Metanephros (tissue), 1 donor: Measurements from ENCODE around the gene LIMD2. TPM values are rescaled to one million over a fixed set of nuclear protein-coding genes. Genes with fewer than 3 reads are reported as not detected.

Experiments
- total RNA-seq: library from RNA; depleted of rRNA; stranded (reverse); fragments of >200 nt; gene quantifications from one replicate; pipeline ENCODE4 v1.2.3, GENCODE V29; 2014

The LIMD2 gene
- total RNA-seq, result 28.1 TPM

DNA sequence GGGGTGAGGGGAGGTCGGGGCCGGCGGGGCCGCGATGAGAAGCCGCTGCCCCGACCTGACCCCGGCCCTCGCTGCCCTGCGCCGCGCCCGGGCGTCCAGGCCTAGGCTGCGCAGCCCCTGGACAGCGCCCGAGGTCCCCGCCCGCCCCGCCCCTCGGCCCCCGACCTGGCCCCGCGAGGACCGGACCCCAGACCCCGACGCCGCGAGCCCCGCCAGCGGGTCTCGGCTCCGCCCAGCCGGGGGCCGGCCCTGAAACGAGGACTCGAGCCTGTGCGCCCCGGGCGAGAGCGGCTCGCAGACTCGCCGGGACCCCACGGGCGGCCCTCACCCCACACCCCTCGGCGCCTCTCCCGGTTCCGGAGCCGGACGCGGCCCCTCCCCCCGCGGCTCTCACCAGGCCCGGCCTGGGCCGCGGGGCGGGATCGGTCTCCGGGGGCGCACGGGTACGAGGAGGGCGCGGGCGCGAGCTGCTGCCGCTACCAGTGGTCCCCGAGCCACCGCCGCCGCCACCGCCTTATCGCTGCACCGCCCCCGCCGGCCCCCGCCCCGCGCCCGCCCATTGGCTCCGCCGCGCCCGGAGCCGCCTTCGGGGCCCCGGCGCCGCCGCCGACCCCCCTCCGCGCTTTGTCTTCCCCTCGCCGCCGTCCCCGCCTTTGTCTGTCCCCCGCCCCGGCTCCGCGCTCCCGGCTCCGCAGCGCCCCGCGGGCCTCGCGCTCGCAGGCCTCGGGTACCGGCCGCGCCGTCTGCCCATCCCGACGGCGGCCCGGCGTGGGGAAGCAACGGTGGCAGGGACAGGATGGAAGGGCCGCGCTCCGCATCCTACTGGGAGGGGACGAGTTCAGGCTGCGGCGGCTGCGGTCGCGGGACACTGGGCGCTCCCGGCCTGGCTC lies at the start of gene LIMD2:
TSS of gene LIMD2 (minus strand) at position 488 of the 890 bp plus-strand sequence. CDS start 827 bp downstream, outside the sequence.

GRCh38 chr17:63741408-63742173 lies 41.7 kb upstream of the LIMD2 start, which contains the start of gene STRADA:
Gene STRADA (minus strand): TSS chr17:63741799. CDS start chr17:63728369, 13,430 bp downstream.

Other genes starting within 250 kb of the LIMD2 start
- 21.4 TPM for gene ACE, start 223.1 kb downstream of the LIMD2 start, total RNA-seq
- gene KCNH6, start 176.8 kb downstream of the LIMD2 start, total RNA-seq, result 2.1 TPM
- 54.3 TPM for gene DCAF7, start 149.6 kb downstream of the LIMD2 start, total RNA-seq
- 17.5 TPM for gene TACO1, start 99.2 kb downstream of the LIMD2 start, total RNA-seq
- 42.7 TPM for gene MAP3K3, start 77.7 kb downstream of the LIMD2 start, total RNA-seq
- 26.3 TPM for gene STRADA, start 41.7 kb upstream of the LIMD2 start, total RNA-seq
- gene CCDC47, start 73.5 kb upstream of the LIMD2 start, total RNA-seq, result 44.5 TPM
- gene DDX42, start 74.0 kb upstream of the LIMD2 start, total RNA-seq, result 110 TPM
- 50.8 TPM for gene PSMC5, start 127.3 kb upstream of the LIMD2 start, total RNA-seq
- 48.4 TPM for gene FTSJ3, start 127.5 kb upstream of the LIMD2 start, total RNA-seq
- 65.7 TPM for gene SMARCD2, start 142.6 kb upstream of the LIMD2 start, total RNA-seq
- gene CSH2, start 173.6 kb upstream of the LIMD2 start, total RNA-seq, result not detected
- gene GH2, start 181.8 kb upstream of the LIMD2 start, total RNA-seq, result not detected
- not detected for gene CSH1, start 196.4 kb upstream of the LIMD2 start, total RNA-seq
- not detected for gene CSHL1, start 211.1 kb upstream of the LIMD2 start, total RNA-seq
- gene GH1, start 218.7 kb upstream of the LIMD2 start, total RNA-seq, result not detected
- gene CD79B, start 232.2 kb upstream of the LIMD2 start, total RNA-seq, result 6.8 TPM